IPS-11a (cell line): ENCODE data around the gene FER.
A peak's percentile ranks its signal among the peaks of the same experiment; 100 is the strongest.
"Not testable (repeated sequence)": the region's sequence is repeated elsewhere in the genome, so short reads cannot be mapped to it uniquely, and the experiment has no call there.

Experiments used
- H3K4me3 ChIP-seq: one replicate; pipeline ENCODE4 v1.5.1; 2013; ENCODE audit warnings: low read depth, low read length, control low read depth

The FER gene

GRCh38 chr5:108743846-108744245 is 3.9 kb upstream of the FER start:
- H3K4me3 ChIP-seq = no peak overlapping the region

DNA sequence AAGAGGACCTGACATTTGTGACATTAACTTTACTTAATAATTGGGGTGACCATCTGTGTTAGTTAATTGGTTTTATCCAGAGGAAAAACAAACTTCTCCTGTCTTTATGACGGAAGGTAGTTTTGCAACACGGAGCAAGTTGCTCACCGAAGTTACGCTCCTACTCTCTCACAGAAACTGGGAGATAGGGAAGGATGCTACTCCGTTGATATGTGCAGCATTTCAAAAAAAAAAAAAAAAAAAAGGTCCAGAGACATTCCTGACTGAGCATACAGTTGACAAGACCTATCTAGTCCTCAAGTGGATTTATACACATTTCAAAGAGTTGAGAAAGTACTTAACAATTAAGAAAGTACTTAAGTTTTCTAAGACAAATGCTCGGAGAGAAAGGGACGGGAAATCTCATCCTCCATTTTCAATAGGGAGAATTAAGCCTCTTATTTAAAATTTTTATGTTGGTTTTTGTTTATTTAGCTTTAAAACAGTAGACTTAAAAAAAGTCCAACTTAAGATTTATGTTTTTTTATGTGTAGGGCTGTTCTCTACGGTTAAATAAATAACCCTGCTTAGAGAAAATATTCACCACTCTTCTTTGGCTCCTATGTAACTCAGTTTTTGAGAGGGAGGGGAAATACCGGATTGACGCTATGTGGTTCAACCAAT is 455 bp upstream of the FER start:
- peak overlapping the region; percentile 71 for H3K4me3 ChIP-seq

GRCh38 chr5:108748401-108749127 is 867 bp downstream of the FER start:
- peak overlapping the region; percentile 73 for H3K4me3 ChIP-seq

GRCh38 chr5:108749128-108749861 is 1.6 kb downstream of the FER start:
- peak overlapping the region; percentile 73 for H3K4me3 ChIP-seq

GRCh38 chr5:108753331-108753730 is 5.6 kb downstream of the FER start:
- no peak overlapping the region for H3K4me3 ChIP-seq

DNA sequence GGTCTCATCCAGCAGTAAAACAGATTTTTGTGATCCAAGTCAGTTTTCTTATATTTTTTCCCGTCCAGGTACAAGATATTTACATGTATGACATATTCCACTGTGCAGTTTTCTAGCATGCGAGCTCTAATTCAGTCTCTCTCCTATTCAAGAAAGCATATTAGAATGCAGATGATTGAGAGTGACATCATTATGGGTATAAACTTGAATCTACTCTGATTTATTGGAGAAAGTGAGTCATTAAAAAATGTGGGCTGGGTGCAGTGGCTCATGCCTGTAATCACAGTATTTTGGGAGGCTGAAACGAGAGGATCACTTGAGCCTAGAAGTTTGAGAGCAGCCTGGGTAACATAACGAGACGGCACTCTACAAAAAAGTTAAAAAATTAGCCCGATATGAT is 6.2 kb downstream of the FER start:
- no peak overlapping the region for H3K4me3 ChIP-seq

GRCh38 chr5:108760512-108760911 is 12.8 kb downstream of the FER start:
- no peak overlapping the region for H3K4me3 ChIP-seq

GRCh38 chr5:108762660-108763059 is 15.0 kb downstream of the FER start:
- H3K4me3 ChIP-seq = no peak overlapping the region

DNA sequence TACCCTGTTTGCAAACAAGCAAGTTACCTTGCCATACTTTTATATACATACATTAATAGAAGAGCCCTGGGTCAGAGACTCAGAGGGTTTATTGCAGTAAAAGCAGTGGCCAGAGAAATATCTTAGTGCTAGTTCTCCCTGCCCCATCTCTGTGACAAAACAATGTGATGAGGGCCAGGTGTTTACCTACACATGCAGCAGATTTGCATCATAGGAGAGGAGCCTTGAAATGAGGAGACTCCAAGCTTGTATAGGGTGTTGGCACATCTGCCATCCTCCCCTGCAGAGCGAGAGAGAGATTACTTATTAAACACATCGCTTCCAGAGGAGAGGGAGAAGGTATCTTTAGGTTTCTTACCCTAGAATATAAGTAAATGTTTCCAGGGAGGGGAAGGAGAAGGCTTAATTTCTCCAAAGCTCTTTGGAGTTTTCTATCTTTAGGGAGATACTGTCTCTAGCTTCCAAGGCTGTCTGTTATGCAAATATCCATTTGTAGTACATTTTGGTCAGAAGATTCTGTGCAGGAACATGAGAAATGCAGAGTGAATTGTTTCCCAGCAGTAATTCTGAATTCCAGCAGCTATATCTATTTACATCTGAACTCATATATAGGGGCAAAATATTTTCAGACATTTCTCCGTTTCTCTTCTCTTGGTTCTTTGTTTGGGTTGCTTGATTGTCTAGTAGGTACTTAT is 15.7 kb downstream of the FER start:
- H3K4me3 ChIP-seq = no peak overlapping the region

DNA sequence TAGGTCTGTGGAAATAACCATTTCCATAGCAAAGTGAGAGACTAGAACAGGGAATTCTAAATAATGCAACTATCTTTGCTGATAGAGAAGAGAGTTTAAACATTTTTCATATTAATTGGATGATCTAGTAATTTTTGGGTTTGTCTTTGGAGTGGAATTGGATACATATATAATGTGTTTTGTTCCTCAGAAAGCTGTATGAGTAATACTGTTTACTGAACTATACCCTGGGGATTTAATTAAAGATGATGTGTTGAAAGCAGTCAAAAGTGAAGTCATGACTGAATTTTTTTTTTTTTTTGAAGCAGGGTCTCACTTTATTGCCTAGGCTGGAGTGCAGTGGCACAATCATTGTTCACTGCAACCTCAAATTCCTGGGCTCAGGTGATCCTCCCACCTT is 17.9 kb downstream of the FER start:
- H3K4me3 ChIP-seq = no peak overlapping the region

DNA sequence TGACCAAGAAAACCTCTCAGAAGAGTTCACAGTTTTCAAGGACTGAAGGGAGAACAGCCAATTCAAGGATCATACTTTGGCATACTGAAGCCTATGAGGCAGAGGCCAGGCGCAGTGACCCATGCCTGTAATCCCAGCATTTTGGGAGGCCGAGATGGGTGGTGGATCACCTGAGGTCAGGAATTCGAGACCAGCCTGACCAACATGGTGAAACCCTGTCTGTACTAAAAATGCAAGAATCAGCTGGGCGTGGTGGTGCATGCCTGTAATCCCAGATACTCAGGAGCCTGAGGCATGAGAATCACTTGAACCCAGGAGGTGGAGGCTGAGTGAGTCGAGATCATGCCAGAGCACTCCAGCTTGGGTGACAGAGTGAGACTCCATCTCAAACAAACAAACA is 19.2 kb downstream of the FER start:
- not testable (repeated sequence) for H3K4me3 ChIP-seq

DNA sequence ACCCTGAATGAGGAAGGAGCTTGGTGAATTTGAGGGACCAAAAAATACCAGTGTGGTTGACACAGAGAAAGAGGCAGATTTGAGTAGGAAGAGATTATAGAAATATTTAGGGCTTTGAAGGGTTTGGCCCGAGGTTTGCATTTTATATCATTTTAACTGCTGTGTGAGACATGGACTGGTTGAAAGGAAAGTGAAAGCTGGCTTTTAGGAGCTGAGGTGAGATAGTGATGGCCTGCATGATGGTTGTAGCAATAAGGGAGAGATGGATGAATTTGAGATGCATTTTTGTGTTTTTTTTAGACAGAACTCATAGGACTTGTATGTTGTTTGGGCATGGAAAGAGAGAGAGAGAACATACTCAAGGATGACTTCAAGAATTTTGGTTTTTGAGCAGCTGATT is 21.7 kb downstream of the FER start:
- H3K4me3 ChIP-seq = no peak overlapping the region

- H3K4me3 ChIP-seq = no peak overlapping the region
Measured at GRCh38 chr5:108772626-108773025, 24.9 kb downstream of the FER start.

GRCh38 chr5:108773330-108773729 is 25.6 kb downstream of the FER start:
- H3K4me3 ChIP-seq = no peak overlapping the region

- not testable (repeated sequence) for H3K4me3 ChIP-seq
Measured at GRCh38 chr5:108774079-108774478, 26.4 kb downstream of the FER start.

DNA sequence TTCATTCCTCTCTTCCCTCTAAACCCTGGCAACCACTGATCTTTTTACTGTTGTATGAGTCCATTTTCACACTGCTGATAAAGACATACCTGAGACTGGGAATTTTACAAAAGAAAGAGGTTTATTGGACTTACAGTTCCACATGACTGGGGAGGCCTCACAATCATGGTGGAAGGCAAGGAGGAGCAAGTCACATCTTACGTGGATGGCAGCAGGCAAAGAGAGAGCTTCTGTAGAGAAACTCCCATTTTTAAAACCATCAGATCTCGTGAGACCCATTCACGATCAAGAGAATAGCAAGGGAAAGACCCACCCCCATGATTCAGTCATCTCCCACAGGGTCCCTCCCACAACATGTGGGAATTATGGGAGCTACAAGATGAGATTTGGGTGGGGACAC is 29.9 kb downstream of the FER start:
- not testable (repeated sequence) for H3K4me3 ChIP-seq

GRCh38 chr5:108784577-108784976 is 36.9 kb downstream of the FER start:
- not testable (repeated sequence) for H3K4me3 ChIP-seq

GRCh38 chr5:108786806-108787483 is 39.2 kb downstream of the FER start:
- H3K4me3 ChIP-seq = no peak overlapping the region

DNA sequence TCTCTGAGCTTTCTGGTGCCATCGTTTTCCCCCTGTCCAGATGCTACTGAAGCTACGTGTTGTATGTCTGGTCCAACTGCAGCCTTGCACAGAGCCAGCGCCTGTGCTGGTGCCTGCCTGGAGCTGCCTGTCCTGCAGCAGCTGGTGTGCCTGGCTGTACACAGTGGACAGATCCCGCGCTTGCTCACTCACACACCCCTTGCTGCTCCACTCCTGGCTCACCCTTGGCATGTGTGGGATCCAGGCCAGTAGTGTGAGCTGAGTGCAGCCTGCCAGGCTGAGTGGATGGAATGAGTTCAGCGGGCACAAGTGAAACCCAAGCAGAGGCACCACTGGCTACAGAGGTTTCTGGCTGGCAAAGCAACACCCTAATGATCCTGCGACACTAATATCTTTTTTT is 40.4 kb downstream of the FER start:
- H3K4me3 ChIP-seq = no peak overlapping the region

DNA sequence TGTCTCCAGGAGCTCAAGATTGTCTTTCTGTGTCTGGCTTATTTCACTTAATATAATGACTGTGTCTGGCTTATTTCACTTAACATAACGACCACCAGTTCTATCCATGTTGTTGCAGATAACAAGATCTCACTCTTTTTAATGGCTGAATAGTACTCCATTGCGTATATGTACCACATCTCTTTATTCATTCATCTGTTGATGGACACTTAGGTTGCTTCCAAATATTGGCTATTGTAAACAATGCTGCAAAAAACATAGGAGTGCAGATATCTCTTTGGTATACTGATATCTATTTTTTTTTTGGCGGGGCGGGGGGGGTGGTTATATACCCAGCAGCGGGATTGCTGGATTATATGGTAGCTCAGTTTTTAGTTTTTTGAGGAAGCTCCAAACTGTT is 45.5 kb downstream of the FER start:
- no peak overlapping the region for H3K4me3 ChIP-seq

GRCh38 chr5:108794349-108794748 is 46.7 kb downstream of the FER start:
- H3K4me3 ChIP-seq = not testable (repeated sequence)
